ENCODE results near the gene MYMX. TPM values are rescaled to one million over a fixed set of nuclear protein-coding genes. Genes with fewer than 3 reads are reported as not detected.

Gene MYMX
- total RNA-seq, 2 donors from 2014 or later = not detected

DNA sequence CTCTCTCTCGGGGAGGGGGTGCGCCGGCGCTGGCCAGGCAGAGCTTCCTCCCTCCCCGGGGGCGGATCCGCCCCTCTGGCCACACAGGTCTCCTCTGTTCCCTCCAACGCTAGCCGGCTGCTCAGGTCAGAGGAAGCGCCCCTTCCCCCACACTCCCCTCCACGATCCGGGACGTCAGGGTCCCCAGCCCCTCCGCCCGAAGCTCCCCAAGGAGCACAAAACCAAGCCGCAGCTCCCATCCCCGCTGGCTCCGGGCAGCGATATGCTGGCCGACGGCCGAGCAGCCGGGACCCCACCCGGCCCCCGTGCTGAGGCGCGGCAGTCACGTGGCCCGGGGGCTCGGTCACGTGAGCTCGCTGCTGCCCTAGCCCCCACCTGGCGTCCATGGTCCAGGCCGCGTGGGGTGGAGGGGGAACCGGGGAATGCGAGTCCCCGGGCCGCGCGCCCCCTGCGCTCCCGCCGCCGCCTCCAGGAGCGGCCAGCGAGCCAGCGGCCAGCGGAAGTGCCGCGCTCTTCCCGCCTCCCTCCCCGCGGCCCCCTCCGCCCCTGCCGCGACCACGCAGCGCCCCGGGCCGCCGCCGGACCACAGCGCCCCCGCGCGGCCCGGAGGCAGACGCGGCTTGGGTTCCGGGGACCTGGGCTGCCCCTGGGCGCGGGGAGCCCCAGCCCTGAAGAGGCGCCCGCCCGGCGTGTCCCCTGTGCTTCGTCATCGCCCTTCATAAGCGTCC lies 40.5 kb downstream of the MYMX start, which contains the start of gene SLC35B2:
Gene SLC35B2 (minus strand): TSS at position 504 of the 728 bp plus-strand sequence. CDS start 118 bp downstream, at position 386.
- H3K36me3 ChIP-seq = peaks cover 17% of the 10 kb centered on the region
- DNase-seq = peak; percentile 74
- intact Hi-C loops (cut with DNase I) = no loop called here
- TF ChIP-seq, protein P1, sequence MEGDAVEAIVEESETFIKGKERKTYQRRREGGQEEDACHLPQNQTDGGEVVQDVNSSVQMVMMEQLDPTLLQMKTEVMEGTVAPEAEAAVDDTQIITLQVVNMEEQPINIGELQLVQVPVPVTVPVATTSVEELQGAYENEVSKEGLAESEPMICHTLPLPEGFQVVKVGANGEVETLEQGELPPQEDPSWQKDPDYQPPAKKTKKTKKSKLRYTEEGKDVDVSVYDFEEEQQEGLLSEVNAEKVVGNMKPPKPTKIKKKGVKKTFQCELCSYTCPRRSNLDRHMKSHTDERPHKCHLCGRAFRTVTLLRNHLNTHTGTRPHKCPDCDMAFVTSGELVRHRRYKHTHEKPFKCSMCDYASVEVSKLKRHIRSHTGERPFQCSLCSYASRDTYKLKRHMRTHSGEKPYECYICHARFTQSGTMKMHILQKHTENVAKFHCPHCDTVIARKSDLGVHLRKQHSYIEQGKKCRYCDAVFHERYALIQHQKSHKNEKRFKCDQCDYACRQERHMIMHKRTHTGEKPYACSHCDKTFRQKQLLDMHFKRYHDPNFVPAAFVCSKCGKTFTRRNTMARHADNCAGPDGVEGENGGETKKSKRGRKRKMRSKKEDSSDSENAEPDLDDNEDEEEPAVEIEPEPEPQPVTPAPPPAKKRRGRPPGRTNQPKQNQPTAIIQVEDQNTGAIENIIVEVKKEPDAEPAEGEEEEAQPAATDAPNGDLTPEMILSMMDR (IDR thresholded peaks at IDR 0.05) = peak; percentile 48
- no peaks in the 10 kb centered on the region for H3K27me3 ChIP-seq
- H3K4me1 ChIP-seq = peaks cover 13% of the 10 kb centered on the region
- H3K9ac ChIP-seq (ENCODE audit: low read depth in 2 of 2, low read length in 2 of 2) = peak within 1 kb of the TSS; percentile 88
- H3K9me3 ChIP-seq = no peaks in the 10 kb centered on the region
- peak within 1 kb of the TSS; percentile 78 for H3K4me3 ChIP-seq
- H3K27ac ChIP-seq = peak within 1 kb of the TSS; percentile 87

DNA sequence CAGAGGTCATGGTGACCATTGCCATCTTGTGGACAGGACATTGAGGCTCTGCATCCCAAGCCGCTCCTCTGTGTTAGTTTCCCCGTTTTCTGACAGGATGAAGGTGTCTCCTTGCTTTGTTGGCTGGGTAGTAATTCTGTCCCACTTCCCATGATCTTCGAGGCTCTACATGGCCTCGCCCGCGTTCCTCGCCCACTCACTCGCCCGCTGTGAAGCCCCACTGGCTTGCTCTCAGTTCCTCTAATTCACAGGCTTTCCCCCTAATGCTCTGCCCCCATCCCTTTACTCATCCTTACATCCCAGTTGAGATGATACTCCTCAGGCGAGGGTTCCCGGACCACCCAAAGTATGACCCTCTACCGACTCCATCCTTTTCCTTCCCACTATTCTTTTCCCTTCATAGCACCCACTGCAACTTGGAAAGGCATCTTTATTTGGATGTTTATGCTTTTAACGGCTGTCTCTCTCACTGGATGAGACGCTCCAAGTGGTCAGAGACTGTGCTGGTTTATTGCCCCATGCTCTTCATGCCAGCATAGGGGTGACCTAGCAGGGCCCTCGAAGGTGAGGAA lies 41.1 kb downstream of the MYMX start:
- Histone ChIP-seq H3K36me3 (peaks cover 17% of the 10 kb centered on the region), H3K27me3 (no peaks in the 10 kb centered on the region), H3K4me3 (peak overlapping the region; percentile 78), H3K27ac (peak overlapping the region; percentile 87), H3K4me1 (peaks cover 15% of the 10 kb centered on the region), H3K9me3 (no peaks in the 10 kb centered on the region), H3K9ac (ENCODE audit: low read depth in 2 of 2, low read length in 2 of 2) (peak overlapping the region; percentile 70 to 88)
- DNase-seq = no peak
- intact Hi-C loops (cut with DNase I) = no loop called here
- TF ChIP-seq, protein P1 (IDR thresholded peaks at IDR 0.05) = no peak

DNA sequence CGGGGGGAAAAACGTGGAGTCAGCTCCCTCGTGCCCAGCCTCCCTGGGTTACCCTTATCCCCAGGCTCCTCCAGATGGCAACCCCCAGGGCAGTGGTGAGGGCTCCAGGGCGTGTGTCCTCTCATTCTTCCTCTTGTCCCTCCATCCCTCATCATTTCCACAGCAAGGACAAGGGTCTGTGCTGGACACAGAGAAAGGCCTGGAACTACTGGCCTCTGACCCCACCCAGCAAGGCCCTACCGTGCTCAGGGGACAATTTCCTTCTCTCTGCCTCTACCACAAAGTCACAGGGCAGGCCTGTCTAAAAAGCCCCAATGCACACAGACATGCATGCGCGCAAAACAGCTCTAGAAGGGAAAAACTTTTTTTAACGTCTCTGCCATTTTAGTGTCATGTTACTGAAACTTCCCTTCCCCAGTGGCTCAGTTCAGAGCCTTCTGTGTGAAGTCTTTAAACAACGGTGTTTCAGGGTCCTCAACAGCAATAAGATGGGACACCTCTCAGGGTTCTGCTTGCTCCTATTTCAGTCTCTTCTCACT lies 41.7 kb downstream of the MYMX start:
- H3K4me3 ChIP-seq = no peak overlapping the region
- H3K9ac ChIP-seq (ENCODE audit: low read depth in 2 of 2, low read length in 2 of 2) = peak overlapping the region in 1 of 2 donors; percentile 70
- H3K4me1 ChIP-seq = peaks cover 18% of the 10 kb centered on the region
- no peaks in the 10 kb centered on the region for H3K9me3 ChIP-seq
- no peaks in the 10 kb centered on the region for H3K27me3 ChIP-seq
- TF ChIP-seq, protein P1 (IDR thresholded peaks at IDR 0.05) = no peak
- H3K27ac ChIP-seq = no peak overlapping the region
- intact Hi-C loops (cut with DNase I) = no loop called here
- H3K36me3 ChIP-seq = peaks cover 17% of the 10 kb centered on the region
- DNase-seq = no peak

DNA sequence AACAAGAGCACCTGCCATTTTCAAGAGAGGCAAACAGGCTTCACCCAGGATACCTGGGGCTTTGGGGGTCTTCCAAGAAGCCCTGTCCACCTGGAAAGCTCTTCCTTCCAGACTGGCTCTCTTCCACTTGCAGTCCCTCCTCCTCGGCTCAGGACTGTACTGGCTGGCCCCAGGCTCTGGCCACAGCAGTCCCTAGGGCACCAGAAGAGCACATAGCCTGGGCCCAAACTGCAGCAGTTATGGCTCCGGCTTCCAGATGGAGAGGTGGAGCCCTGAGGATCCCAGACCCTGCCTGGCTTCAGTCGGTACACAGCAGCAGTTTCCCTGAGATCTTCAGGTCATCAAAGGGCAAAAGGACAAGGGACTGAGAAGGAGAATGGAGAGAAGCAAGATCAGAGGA lies 42.2 kb downstream of the MYMX start:
- Histone ChIP-seq H3K27me3 (no peaks in the 10 kb centered on the region), H3K4me3 (no peak overlapping the region), H3K4me1 (peaks cover 18% of the 10 kb centered on the region), H3K36me3 (peaks cover 17% of the 10 kb centered on the region), H3K27ac (no peak overlapping the region), H3K9me3 (no peaks in the 10 kb centered on the region), H3K9ac (ENCODE audit: low read depth in 2 of 2, low read length in 2 of 2) (no peak overlapping the region)
- intact Hi-C loops (cut with DNase I) = no loop called here
- TF ChIP-seq, protein P1 (IDR thresholded peaks at IDR 0.05) = no peak
- no peak for DNase-seq

DNA sequence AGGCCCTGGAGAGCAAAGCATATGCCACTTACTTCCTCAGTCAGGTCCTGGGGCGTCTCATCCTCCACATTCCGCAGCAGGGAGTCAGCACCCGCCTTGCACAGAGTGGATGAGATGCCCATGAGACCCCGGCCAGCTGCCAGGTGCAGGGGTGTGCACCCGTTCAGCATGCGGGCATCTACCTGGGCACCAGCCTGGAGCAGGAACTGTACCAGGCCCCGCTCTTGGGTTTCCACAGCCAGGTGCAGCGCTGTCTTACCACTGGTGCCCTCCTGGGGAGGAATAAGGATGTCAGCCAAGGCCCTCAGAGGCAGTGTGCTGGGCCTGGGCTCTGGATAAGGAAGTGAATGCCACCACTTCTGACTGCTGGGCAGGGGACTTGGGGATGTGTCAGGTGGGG lies 43.3 kb downstream of the MYMX start:
- TF ChIP-seq, protein P1 (IDR thresholded peaks at IDR 0.05) = no peak
- no peak for DNase-seq
- Histone ChIP-seq H3K4me3 (no peak overlapping the region), H3K27me3 (no peaks in the 10 kb centered on the region), H3K9me3 (no peaks in the 10 kb centered on the region), H3K36me3 (peaks cover 8% of the 10 kb centered on the region), H3K4me1 (peaks cover 18% of the 10 kb centered on the region), H3K9ac (ENCODE audit: low read depth in 2 of 2, low read length in 2 of 2) (no peak overlapping the region), H3K27ac (no peak overlapping the region)
- intact Hi-C loops (cut with DNase I) = no loop called here

All from colonic mucosa (tissue), 4 donors.